GM18861 (cell line): ENCODE results near the gene HOXA5.

Experiments used
- ATAC-seq: cut with Tn5 transposase; IDR thresholded peaks from one replicate; pipeline ENCODE4 v1.9.1; 2021; ENCODE audit not compliant: unreplicated experiment

Gene HOXA5

GRCh38 chr7:27109466-27110185 lies 33.9 kb downstream of the HOXA5 start:
- no peak for ATAC-seq

DNA sequence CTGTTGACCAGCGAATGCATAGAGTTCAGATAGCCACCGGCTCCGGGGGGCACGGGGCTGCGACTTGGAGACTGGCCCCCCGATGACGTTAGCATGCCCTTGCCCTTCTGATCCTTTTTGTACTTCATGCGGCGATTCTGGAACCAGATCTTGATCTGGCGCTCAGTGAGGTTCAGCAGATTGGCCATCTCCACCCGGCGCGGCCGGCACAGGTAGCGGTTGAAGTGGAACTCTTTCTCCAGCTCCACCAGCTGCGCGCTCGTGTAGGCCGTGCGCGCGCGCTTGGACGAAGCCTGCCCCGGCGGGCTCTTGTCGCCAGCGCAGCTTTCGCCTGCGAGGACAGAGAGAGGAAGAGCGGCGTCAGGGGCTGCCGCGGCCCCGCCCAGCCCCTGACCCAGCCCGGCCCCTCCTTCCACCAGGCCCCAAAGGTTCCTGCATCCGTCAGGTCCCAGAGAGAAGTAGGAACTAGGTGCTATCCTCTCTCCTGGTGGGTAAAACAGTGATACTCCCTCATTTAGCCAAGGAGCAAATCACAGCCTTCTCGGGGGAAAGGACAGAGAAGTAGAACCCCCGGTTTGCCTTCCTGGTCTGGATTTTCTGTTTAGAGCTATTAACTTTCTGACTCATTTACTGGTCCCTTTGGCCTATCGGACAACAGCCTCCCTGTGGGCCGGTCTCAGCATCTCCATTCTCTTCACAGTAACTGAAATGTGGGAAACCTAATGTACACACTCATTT lies 34.9 kb downstream of the HOXA5 start:
- ATAC-seq, result no peak

- ATAC-seq, result no peak
These were observed 35.8 kb downstream of the HOXA5 start for GRCh38 chr7:27107391-27108381.

GRCh38 chr7:27106901-27107240 lies 36.6 kb downstream of the HOXA5 start:
- ATAC-seq, result no peak

GRCh38 chr7:27106181-27106900 lies 37.1 kb downstream of the HOXA5 start:
- ATAC-seq, result no peak

GRCh38 chr7:27105301-27106031 lies 38.0 kb downstream of the HOXA5 start:
- no peak for ATAC-seq

DNA sequence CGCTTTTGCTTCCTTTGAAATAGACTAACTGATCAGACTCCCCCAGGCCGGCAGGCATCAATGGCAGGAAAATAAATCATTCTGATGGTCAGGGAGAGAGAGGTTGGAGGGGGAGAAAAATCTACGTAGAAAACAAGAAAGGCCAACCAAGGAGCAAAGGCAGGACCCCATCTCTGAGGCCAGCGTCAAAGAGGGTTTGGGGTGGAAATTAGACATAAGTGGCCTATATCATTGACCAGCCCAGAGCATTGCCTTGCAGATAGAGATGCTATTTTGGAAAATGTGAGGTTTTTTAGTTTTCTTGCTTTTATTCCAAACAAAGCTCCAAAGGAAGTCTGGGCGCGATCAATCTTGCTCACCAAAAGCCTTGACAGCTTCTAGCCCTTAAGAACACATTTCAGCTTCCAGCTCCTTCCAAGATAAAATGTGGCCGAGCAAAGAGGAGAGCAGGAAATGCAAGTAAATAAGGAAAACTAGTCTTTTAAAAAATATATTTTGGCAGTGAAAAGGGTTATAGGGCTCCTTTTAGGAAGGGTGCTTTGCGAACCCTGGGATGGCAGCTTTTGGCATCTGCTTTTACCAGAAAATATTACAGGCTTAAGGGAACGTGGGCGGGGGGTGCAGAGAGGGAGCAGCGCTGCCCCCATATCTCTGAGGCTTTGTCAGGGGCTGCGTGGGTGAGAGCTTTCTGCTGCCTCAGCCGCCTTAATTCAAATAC lies 39.0 kb downstream of the HOXA5 start:
- ATAC-seq, result no peak

- no peak for ATAC-seq
These were observed 39.8 kb downstream of the HOXA5 start for GRCh38 chr7:27103489-27104226.

DNA sequence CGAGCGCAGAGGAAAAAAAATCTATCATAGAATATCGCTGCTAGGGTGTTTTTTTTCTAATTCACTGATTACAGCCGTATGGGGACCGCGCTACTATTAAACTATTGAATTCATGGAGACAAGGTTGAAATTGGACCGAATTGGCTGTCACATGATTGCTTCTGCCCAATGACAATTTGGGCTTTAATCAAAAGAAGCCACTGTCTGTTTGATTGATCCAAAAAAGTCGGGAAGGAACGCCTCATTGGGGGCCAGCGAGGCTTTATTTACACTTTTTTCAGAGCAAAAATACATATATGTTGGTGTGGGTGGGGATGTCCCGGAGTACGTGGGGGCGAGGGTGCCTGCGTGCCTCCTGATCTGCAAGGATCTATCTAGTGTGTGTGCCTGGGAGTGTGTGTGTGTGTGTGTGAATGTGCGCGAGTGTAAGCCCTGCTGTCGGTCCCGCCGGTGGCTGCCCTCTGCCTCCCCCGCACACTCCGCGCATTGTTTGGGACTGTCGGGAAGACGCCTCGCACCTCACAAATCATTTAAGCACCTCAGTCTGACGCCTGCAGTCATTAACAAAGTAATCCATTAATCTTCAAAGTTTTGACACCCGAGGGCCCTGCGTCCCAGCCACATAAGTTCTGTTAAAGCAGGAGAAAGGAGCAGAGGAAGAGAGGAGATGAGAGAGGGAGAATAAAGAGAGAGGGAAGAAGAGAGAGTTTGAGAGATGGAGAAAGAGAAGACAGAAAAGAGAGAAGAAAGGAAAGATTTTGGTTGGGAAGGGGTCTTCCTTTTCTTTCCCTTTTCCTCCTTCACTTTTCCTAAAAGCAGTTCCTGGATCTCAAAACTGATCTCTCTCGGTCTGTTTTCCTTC lies 40.7 kb downstream of the HOXA5 start, which contains the start of gene HOXA2:
Gene HOXA2 (minus strand): TSS at position 103 of the 862 bp plus-strand sequence. CDS start 183 bp downstream, outside the sequence.
- no peak for ATAC-seq

DNA sequence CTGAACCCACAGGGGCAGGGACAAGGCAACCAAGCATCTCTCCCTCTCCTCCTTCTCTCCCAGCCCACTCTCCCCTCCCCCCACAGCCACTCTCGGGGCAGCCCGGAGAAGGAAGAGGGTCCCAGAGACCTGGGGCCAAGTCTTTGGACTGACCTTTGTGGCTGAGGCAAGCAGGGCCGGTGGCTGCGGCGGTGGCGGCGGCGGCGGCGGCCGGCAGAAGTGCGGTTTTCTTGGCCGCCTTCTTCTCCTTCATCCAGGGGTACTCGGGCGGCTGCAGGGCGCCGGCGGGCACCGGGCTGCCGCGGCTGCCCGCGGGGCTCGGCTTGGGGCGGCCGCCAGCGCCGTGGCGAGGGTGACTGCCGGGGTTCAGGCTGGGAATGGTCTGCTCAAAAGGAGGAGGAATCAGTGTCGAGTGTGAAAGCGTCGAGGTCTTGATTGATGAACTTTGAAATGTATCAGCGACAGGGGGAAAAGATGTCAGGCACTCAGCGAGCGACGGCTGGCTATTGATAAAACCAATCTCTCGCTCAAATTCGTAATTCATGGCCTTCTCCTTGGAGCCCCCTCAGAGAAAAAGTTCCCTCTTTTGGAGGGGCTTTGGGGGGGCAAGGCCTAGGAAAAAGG lies 41.4 kb downstream of the HOXA5 start:
- ATAC-seq, result no peak

GRCh38 chr7:27101171-27101956 lies 42.1 kb downstream of the HOXA5 start:
- no peak for ATAC-seq

DNA sequence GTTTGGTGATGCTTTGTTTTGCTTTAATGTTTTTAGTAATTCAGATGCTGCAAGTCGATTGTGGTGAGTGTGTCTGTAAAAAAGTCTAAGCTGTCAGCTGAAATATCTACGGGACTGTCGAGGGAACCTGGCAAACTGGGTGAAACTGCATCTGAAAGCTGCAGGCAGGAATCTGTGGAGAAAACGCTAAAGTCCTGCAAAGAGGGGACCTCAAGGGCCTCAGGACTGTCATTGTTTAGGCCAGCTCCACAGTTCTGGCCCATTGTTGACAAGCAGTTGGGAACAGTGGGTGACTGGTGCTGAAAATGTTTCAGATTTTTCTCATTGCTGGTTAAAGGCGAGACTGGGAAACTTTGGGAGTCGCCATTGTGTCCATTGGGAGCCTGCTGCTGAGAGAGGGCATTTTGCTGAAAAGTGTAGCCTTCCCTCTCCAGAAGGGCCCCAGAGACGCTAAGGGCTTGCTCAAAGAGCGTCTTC lies 42.7 kb downstream of the HOXA5 start:
- no peak for ATAC-seq

DNA sequence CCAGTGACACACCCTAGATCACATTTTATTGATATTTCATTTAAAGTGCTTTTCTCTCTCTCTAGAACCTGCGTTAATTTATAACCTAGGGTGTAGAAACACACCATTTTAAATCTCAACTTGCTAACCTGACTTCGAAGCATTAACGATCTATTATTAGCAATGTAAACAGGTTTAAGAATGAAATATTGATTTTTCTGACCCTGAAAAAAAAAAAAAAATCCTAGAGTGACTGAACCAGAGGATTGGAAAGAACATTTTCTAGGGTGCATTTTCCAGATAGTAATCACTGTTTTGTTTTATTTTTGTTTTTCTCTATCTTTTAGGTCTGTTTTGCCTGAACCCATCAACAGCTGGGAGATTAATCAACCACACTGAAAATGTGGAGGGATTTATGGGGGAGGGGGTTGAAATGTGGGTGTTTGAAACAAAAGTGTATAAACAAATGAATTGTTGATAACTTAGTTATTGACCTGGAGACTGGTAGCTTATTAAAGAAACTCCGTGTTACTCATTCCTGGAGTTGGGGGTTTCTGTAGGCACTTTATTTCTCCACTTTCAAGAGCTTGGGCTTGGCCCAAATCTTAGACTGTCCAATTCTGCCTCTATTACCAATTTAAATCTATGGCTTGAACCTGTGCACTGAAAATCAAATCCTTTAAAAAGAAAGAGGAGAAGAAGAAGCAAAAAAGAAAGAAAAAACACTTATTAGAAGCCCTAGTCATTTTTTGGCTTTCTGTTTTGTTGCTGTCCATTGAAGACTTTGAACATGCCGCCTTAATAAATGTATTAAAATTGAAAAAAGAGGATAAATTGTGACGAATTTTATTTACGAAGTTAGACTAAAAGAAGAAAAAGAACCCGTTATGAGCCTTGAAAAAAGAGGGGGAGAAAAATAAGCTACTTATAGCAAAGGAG lies 43.8 kb downstream of the HOXA5 start:
- ATAC-seq, result no peak

DNA sequence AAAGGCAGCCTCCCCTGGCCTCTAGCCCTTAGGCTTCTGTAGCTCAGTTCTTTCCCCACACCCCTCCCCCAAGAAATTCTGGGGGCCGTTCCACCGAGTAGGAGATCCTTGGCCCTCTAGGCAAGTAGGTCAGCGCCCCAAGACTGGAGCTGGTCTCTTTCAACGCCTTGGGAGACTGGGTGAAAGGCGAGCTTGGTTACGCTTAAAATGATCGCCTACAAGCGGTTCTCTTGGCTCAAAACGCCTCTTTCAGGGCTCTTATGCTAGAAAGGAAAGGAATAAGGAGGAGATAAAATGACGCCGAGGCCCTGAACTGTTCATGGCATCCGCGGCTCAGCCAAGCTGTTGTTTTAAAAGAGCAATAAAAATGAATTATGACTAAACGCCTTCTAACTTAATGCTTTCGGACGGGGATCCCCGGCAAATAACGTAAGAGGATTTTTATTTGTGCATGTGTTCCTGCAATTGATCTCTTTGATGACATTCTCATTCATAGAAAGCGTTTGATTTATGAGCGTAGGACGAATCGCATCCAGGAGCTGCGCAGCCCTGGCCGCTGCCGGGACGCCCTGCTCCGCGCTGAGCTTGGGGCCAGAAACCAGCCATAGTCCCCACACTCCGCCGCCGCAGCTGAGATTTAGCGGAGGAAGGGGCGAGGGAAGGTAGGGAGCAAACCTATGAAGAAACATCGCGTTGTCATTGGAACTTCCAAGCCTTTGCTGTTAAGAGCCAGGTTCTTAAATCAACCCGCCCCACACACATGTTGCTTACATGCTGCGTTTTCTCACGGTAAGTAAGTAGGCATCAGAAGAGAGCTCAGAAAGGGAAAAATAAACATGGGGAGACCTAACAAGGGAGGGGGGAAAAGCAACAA lies 44.7 kb downstream of the HOXA5 start:
- ATAC-seq, result no peak
